HFFc6 (cell line): ENCODE results near the gene MAN2A2. TPM values are rescaled to one million over a fixed set of nuclear protein-coding genes. Genes with fewer than 3 reads are reported as not detected.
"Not testable (repeated sequence)": the region's sequence is repeated elsewhere in the genome, so short reads cannot be mapped to it uniquely, and the experiment has no call there.

Experiments used
- DNase-seq: peaks from one replicate; pipeline ENCODE4 v3.0.0-alpha.2; 2018
- H3K27ac Mint-ChIP-seq: 2 replicates; pipeline ENCODE4 v1.8.0; 2020; ENCODE audit warnings: mild to moderate bottlenecking, mixed read lengths
- H3K27me3 Mint-ChIP-seq: 2 replicates; pipeline ENCODE4 v1.8.0; 2021; ENCODE audit warnings: mild to moderate bottlenecking, moderate library complexity, mixed read lengths; ENCODE audit not compliant: insufficient read depth
- H3K36me3 Mint-ChIP-seq: 2 replicates; pipeline ENCODE4 v1.8.0; 2021; ENCODE audit warnings: low read depth, mixed read lengths
- H3K4me1 Mint-ChIP-seq: 2 replicates; pipeline ENCODE4 v1.8.0; 2020; ENCODE audit warnings: low read depth, mixed read lengths
- H3K4me3 Mint-ChIP-seq: 2 replicates; pipeline ENCODE4 v1.8.0; 2020; ENCODE audit warnings: mild to moderate bottlenecking, moderate library complexity, mixed read lengths
- H3K9me3 Mint-ChIP-seq: 2 replicates; pipeline ENCODE4 v1.8.0; 2020; ENCODE audit warnings: mild to moderate bottlenecking, mixed read lengths
- total RNA-seq, 6 experiments: library from RNA; stranded (reverse); fragmentation: NEBNext Ultra II Directional; extraction: Animal tissue kit (Norgen Biotek cat#: 25700); gene quantifications; 2 replicates in 1 of 6; 3 replicates in 5 of 6; pipeline ENCODE4 v1.2.3, GENCODE V29; 2021
- TF ChIP-seq, protein P1 (sequence below): fragments of 200-600 bp; sonication (generic); IDR thresholded peaks from 2 replicates; pipeline ENCODE4 v1.5.0; 2021; ENCODE audit warnings: antibody characterized with exemption, mild to moderate bottlenecking

MAN2A2 gene
- total RNA-seq, 6 experiments from 2014 or later: 15.8 to 26.9 (median 23.4) TPM

GRCh38 chr15:90905306-90906180 lies 2.4 kb downstream of the MAN2A2 start:
- Mint-ChIP-seq H3K9me3 (no peaks in the 10 kb centered on the region), H3K36me3 (peaks cover 6% of the 10 kb centered on the region), H3K4me3 (no peak overlapping the region), H3K27ac (no peak overlapping the region), H3K27me3 (no peaks in the 10 kb centered on the region), H3K4me1 (peaks cover 17% of the 10 kb centered on the region)
- DNase-seq: no peak
- TF ChIP-seq, protein P1, sequence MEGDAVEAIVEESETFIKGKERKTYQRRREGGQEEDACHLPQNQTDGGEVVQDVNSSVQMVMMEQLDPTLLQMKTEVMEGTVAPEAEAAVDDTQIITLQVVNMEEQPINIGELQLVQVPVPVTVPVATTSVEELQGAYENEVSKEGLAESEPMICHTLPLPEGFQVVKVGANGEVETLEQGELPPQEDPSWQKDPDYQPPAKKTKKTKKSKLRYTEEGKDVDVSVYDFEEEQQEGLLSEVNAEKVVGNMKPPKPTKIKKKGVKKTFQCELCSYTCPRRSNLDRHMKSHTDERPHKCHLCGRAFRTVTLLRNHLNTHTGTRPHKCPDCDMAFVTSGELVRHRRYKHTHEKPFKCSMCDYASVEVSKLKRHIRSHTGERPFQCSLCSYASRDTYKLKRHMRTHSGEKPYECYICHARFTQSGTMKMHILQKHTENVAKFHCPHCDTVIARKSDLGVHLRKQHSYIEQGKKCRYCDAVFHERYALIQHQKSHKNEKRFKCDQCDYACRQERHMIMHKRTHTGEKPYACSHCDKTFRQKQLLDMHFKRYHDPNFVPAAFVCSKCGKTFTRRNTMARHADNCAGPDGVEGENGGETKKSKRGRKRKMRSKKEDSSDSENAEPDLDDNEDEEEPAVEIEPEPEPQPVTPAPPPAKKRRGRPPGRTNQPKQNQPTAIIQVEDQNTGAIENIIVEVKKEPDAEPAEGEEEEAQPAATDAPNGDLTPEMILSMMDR: no peak

- Mint-ChIP-seq H3K36me3 (peaks cover 6% of the 10 kb centered on the region), H3K4me1 (peaks cover 14% of the 10 kb centered on the region), H3K27me3 (no peaks in the 10 kb centered on the region), H3K27ac (no peak overlapping the region), H3K4me3 (no peak overlapping the region), H3K9me3 (no peaks in the 10 kb centered on the region)
- TF ChIP-seq, protein P1: no peak
- DNase-seq: no peak
These were observed 3.2 kb downstream of the MAN2A2 start for GRCh38 chr15:90906181-90906849.

GRCh38 chr15:90907051-90907660 lies 4.1 kb downstream of the MAN2A2 start:
- DNase-seq: no peak
- Mint-ChIP-seq H3K9me3 (no peaks in the 10 kb centered on the region), H3K36me3 (peaks cover 6% of the 10 kb centered on the region), H3K27me3 (no peaks in the 10 kb centered on the region), H3K4me3 (no peak overlapping the region), H3K27ac (no peak overlapping the region), H3K4me1 (peaks cover 6% of the 10 kb centered on the region)
- TF ChIP-seq, protein P1: no peak

GRCh38 chr15:90907838-90908507 lies 4.9 kb downstream of the MAN2A2 start:
- H3K4me3 Mint-ChIP-seq: no peak overlapping the region
- TF ChIP-seq, protein P1: no peak
- no peaks in the 10 kb centered on the region for H3K27me3 Mint-ChIP-seq
- DNase-seq: no peak
- H3K36me3 Mint-ChIP-seq: peaks cover 7% of the 10 kb centered on the region
- peaks cover 6% of the 10 kb centered on the region for H3K4me1 Mint-ChIP-seq
- H3K27ac Mint-ChIP-seq: no peak overlapping the region
- no peaks in the 10 kb centered on the region for H3K9me3 Mint-ChIP-seq

DNA sequence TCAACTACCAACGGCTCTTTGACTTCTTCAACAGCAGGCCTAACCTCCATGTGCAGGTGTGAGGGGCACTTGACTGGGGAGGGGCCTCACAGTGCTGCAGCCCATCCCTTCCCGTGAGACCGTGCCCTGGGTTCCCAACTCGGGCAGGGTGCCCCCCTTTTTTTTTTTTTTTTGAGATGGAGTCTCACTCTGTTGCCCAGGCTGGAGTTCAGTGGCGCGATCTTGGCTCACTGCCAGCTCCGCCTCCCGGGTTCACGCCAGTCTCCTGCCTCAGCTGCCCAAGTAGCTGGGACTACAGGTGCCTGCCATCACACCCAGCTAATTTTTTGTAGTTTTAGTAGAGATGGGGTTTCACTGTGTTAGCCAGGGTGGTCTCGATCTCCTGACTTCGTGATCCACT lies 6.3 kb downstream of the MAN2A2 start:
- H3K4me3 Mint-ChIP-seq, H3K4me1 Mint-ChIP-seq, H3K9me3 Mint-ChIP-seq, H3K27ac Mint-ChIP-seq, DNase-seq, H3K27me3 Mint-ChIP-seq: not testable (repeated sequence)
- peaks cover 13% of the 10 kb centered on the region for H3K36me3 Mint-ChIP-seq
